ENCODE results near the gene EVA1A.

EVA1A gene

DNA sequence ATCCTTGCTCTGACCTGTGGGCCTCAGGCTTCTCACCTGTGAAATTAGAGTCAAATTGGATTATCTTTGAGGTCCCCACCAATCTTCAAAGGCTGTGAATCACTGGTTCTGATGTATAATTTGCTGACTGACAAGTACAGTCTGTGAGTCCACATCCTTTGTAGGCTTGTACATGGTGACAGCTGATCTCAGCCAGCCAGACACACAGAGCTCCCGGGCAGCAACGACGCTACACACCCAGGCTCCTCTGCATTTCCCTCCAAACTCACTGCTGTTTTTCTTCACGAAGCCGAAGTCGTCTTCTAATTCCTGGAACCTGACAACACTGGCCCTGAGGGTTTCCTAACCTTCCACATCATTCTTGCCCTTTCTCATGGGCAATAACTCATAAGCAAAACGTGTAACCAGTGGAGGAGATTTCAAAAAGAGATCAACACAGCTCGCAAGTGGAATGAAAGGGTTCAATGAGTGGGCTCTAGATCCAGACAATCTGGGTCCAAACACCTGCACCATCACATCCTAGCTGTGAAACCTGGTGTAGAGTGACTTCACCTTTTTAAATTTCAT is 37.9 kb upstream of the EVA1A start:
- TF ChIP-seq ZNF274 (IDR thresholded peaks at IDR 0.05; ENCODE audit: low read depth, low read length): no peak
- no peak overlapping the region for H3K4me3 ChIP-seq (ENCODE audit: low read length)

- TF ChIP-seq ZNF274 (IDR thresholded peaks at IDR 0.05; ENCODE audit: low read depth, low read length): no peak
- no peak overlapping the region for H3K4me3 ChIP-seq (ENCODE audit: low read length)
Measured at GRCh38 chr2:75597949-75598348, 37.2 kb upstream of the EVA1A start.

- H3K4me3 ChIP-seq (ENCODE audit: low read length): no peak overlapping the region
- no peak for TF ChIP-seq ZNF274 (IDR thresholded peaks at IDR 0.05; ENCODE audit: low read depth, low read length)
Measured at GRCh38 chr2:75596784-75597183, 36.0 kb upstream of the EVA1A start.

DNA sequence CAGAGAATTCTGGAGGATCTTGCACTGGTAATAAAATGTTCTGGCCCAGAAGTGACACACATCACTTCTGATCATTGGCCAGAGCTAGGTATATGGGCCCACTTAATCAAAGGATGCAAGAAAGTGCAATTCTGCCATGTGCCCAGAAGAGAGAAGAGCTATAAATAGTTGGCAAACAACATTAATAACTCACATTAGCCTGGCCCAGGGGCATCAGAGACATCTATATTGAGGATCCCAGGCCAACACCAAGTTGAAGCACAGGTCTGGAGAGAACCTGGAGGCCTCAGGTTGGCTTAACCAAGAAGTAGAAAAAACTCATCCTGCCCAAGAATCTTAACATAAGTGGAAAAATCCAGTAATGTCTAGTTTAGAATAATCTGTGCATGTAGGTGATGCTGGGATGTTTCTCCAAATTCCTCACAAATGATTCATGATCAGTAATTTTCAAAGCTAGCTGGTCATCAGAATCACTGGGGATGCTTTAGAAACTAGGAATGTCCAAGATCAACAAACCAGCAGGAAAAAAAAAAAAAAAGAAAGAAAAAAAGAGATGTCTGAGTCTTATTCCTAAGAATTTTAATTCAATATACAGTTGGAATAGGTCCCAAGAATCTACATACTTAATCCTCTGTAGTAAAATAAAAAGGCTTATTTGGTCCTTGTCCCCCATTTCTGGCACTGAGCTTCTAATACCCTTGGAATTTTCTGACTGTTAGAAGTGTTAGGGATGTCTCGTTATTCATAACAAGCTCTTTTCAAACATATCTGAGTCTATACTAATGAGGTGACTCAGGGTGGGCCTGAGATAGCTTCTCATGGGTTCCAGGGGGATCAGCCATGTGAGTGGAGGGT is 35.0 kb upstream of the EVA1A start:
- no peak for TF ChIP-seq ZNF274 (IDR thresholded peaks at IDR 0.05; ENCODE audit: low read depth, low read length)
- no peak overlapping the region for H3K4me3 ChIP-seq (ENCODE audit: low read length)

GRCh38 chr2:75594596-75594995 is 33.9 kb upstream of the EVA1A start:
- H3K4me3 ChIP-seq (ENCODE audit: low read length): no peak overlapping the region
- no peak for TF ChIP-seq ZNF274 (IDR thresholded peaks at IDR 0.05; ENCODE audit: low read depth, low read length)

DNA sequence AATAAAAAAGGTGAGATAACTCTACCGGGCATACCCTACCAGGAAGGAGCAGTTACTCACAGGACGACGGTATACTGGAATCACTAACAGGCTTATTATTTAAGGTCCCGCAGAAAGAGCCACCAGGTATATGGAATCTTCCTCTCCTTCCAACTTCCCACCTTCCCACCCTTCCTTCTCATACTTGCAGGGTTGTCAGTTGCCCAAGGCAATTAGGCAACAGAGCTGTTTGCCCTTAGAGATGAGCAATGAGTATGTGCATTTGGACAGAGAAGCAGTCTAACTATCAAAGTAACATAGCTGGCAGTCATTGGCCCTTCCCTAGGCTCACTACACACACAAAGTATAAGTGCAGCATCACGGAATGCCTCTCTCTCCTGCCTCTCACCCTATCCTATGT is 32.1 kb upstream of the EVA1A start:
- H3K4me3 ChIP-seq (ENCODE audit: low read length): no peak overlapping the region
- TF ChIP-seq ZNF274 (IDR thresholded peaks at IDR 0.05; ENCODE audit: low read depth, low read length): no peak

DNA sequence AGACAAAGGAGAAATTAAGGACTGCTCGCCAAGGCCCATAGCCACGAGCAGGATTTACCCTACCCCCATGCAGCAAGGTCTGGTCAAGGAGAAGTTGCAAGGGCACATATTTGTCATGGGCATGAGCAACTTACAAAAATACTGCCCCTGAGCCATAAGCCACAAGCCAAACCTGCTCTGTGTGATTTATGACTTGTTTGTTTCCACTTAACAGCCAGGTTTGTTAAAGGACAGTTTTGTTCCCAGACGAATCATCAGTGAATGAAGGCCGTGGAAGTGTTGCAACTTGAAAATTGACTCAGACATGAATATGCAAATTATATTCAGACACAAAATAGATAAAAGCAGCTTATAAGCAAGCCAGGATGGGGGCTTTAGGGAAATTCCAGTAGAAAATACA is 31.3 kb upstream of the EVA1A start:
- TF ChIP-seq ZNF274 (IDR thresholded peaks at IDR 0.05; ENCODE audit: low read depth, low read length): no peak

DNA sequence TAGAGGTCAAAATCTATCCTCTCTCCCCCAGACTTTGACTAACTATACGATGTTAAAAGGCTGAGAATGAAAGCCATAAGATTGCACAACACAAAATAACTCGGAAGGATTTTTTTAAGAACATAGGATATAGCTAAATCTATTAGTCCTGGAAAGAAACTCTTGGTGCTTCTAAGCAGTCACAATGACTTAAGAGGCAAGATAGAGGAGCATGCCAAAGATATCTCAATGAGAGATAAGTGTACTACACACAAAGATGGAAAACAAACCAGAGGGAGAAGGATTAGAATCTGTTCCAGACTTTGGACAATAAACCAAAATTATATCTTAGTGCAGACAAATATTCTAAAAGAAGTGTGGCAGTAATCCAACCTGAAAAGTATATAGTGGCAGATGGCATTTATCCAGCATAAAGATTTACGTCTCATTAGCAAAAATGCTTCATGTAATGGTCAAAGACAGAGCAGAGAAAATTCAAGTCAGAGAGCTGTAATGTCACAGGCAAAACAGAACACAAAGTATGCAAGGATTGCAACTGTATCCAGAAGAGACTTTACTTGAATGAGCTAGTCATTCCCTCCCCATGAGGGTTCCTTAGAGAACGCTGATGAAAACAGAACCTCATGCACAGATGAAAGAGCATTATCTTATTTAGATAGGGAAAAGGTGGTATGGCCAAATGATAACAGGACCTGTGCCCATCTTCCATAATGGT is 28.8 kb upstream of the EVA1A start:
- no peak overlapping the region for H3K4me3 ChIP-seq (ENCODE audit: low read length)
- TF ChIP-seq ZNF274 (IDR thresholded peaks at IDR 0.05; ENCODE audit: low read depth, low read length): no peak

More for the DNA sequence above, 31.3 kb upstream of the EVA1A start:
- H3K4me3 ChIP-seq (ENCODE audit: low read length): no peak overlapping the region

DNA sequence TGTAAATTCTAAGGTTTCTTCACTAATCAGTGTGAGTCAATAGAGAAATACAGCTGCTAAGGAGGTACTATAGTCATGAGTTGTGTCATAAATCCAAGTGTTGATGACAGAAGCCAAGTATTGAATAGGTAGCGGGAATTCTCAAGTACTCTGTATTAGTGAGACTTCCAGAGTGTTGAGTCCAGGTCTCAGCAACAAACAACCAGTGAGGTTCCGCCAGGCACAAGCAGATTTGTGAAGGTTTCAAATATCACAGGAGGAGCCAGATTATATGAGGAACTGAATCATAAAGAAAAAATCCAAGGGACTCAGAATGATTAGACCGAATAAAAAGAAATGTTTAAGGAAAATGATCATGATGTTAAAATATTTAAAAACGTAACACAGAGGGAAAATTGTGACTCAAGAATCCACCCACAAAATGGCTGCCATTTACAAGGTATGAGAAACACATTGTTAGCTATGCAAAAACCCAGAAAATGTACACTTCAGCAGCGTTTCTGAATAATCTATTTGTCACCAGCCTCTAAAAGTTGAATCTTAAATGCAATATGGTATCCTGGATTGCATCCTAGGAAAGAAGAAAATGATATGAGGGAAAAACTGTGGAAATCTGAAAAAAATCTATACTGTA is 27.3 kb upstream of the EVA1A start:
- H3K4me3 ChIP-seq (ENCODE audit: low read length): no peak overlapping the region

DNA sequence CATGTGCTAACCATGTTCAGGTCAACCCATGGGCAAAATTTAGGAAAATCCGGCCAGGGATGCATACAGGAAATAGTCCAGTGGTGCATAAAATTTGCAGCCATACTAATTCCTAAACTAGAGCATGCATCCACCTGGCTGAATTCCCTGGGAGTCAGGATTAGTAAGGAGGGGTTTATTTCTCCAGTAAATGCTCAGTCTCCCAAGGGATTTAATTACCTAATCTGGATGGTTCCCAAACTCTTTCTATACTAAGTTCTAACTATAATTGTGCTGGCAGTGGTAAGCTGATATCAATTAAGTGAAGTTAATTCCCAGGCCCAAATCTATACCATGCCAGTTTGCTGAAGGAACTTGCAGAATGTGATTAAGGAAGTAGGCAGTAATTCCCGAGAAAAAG is 26.2 kb upstream of the EVA1A start:
- TF ChIP-seq ZNF274 (IDR thresholded peaks at IDR 0.05; ENCODE audit: low read depth, low read length): no peak
- H3K4me3 ChIP-seq (ENCODE audit: low read length): no peak overlapping the region

More for the DNA sequence above, 27.3 kb upstream of the EVA1A start:
- TF ChIP-seq ZNF274 (IDR thresholded peaks at IDR 0.05; ENCODE audit: low read depth, low read length): no peak

DNA sequence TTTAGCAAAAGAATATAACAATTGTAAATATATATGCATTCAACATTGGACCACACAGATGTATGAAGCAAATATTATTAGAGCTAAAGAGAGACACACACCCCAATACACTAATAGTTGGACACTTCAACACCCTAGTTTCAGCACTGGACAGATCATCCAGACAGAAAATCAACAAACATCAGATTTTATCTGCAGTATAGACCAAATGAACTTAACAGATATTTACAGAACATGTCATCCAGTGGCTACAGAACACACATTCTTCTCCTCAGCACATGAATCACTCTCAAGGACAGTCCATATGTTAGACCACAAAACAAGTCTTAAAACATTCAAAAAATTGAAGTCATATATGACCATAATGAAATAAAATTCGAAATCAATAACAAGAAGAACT is 22.1 kb upstream of the EVA1A start:
- no peak overlapping the region for H3K4me3 ChIP-seq (ENCODE audit: low read length)

DNA sequence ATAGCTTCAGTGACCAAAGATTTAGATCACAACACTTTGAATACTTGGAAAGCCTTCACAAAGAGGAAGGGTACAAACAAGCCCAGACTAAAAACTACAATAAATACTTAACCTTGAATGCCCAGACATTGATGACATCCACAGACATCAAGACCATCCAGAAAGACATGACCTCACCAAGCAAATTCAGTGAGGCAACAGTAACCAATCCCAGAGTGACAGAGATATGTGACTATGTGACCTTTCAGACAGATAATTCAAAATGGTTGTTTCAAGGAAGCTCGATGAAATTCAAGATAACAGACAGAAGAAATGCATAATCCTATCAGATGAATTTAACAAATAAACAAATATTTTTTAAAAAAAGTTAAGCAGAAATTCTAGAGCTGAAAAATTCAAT is 19.9 kb upstream of the EVA1A start:
- no peak for TF ChIP-seq ZNF274 (IDR thresholded peaks at IDR 0.05; ENCODE audit: low read depth, low read length)
- H3K4me3 ChIP-seq (ENCODE audit: low read length): no peak overlapping the region

More for the DNA sequence above, 22.1 kb upstream of the EVA1A start:
- TF ChIP-seq ZNF274 (IDR thresholded peaks at IDR 0.05; ENCODE audit: low read depth, low read length): no peak

DNA sequence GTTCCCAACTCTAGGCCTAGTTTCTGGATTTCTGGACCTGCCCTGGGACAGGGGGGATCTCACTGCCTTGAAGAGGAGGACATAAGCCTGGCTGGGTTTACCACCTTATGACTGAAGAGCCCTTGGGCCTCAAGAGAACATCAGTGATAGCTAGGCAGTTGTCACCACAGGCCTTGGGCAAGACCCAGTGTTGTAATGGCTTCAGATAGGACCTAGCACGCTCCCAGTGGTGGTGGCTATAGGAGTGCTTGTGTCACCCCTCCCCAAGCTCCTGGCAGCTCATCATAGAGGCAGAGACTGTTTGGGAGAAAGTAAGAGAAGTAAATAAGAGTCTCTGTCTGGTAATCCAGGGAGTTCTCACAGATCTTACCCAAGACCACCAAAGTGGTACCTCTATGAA is 19.4 kb upstream of the EVA1A start:
- no peak overlapping the region for H3K4me3 ChIP-seq (ENCODE audit: low read length)
- no peak for TF ChIP-seq ZNF274 (IDR thresholded peaks at IDR 0.05; ENCODE audit: low read depth, low read length)

DNA sequence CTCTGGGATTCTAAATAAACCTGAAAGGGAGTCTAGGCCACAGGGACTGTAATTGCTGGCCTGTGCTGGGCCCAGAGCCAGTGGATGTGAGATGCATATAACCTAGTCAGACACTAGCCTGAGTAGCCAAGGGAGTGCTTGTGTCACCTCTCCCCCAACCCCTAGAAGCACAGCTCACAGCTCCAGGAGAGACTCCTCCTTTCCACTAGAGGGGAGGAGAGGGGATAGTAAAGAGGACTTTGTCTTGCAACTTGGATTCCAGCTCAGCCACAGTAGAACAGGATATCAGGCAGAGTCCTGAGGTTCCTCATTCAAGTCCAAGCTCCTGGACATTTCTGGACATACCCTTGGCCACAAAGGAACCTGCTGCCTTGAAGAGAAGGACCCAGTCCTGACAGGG is 18.4 kb upstream of the EVA1A start:
- TF ChIP-seq ZNF274 (IDR thresholded peaks at IDR 0.05; ENCODE audit: low read depth, low read length): no peak
- H3K4me3 ChIP-seq (ENCODE audit: low read length): no peak overlapping the region

All from GM08714 (cell line).